Esophagus muscularis mucosa (tissue), 4 donors: ENCODE measurements around the gene HES4.

ENCODE experiments used
- CTCF ChIP-seq, 3 experiments: fragments of 200-600 bp in 2 of 3; fragments of 450-650 bp in 1 of 3; sonication (generic) in 2 of 3; IDR thresholded peaks; one replicate each; pipeline ENCODE4 v1.5.1; 2017 to 2019; ENCODE audit warnings: antibody characterized with exemption in 3 of 3, mild to moderate bottlenecking in 2 of 3, moderate library complexity in 1 of 3
- EP300 ChIP-seq: sonication (generic); formaldehyde crosslinking; IDR thresholded peaks from one replicate; pipeline ENCODE4 v1.6.1; 2017; ENCODE audit warnings: antibody characterized with exemption
- POLR2A ChIP-seq: fragments of 450-650 bp; IDR thresholded peaks from one replicate; pipeline ENCODE4 v1.6.1; 2017; ENCODE audit warnings: antibody characterized with exemption, moderate library complexity, mild to moderate bottlenecking, low read depth
- POLR2AphosphoS5 ChIP-seq, 2 donors: sonication (generic); formaldehyde crosslinking; IDR thresholded peaks; one replicate each; pipeline ENCODE4 v1.6.1; 2017; ENCODE audit warnings: antibody characterized with exemption in 2 of 2

- TF ChIP-seq CTCF (IDR thresholded peaks at IDR 0.05), result no peak
- TF ChIP-seq POLR2AphosphoS5 (IDR thresholded peaks at IDR 0.05), result no peak
- no peak for TF ChIP-seq POLR2A
- TF ChIP-seq EP300, result no peak
Observed at GRCh38 chr1:1004420-1004779, 4.5 kb upstream of the HES4 start.
